HCT116 (cell line): ENCODE data around the gene RBBP8. TPM values are rescaled to one million over a fixed set of nuclear protein-coding genes. Genes with fewer than 3 reads are reported as not detected.

ENCODE experiments used
- ATAC-seq: fragments of 200-7000 bp; cut with Tn5 transposase; 2 replicates; pipeline ENCODE4 v1.9.1; 2020; ENCODE audit warnings: mild to moderate bottlenecking, moderate library complexity
- BruUV-seq: library from RNA; stranded (reverse); fragments of 400-500 nt; replicated peaks from 2 replicates; lab custom pipeline; 2021; lab: Mats Ljungman, UMichigan
- CTCF ChIA-PET: fragments of 300-600 bp; sonication (Branson Sonifier 250); formaldehyde crosslinking; loops from one replicate; lab custom pipeline; 2021; ENCODE audit warnings: antibody characterized with exemption; lab: Charles Lee
- POLR2A ChIA-PET: fragments of 300-600, 350-600 bp; sonication (Branson Sonifier 250); formaldehyde crosslinking; loops from one replicate; lab custom pipeline; 2021; ENCODE audit warnings: antibody characterized with exemption; lab: Charles Lee
- RAD21 ChIA-PET, 2 experiments: fragments of 300-600 bp; sonication (Branson Sonifier 250); formaldehyde crosslinking; loops; one replicate each; lab custom pipeline; 2023; ENCODE audit warnings: low total read pairs in 2 of 2; ENCODE audit not compliant: uncharacterized antibody in 2 of 2, unreplicated experiment in 2 of 2, low non-redundant PET in 1 of 2; lab: Charles Lee
- DNase-seq: peaks from one replicate; pipeline ENCODE4 v3.0.0-alpha.2; 2010; ENCODE audit warnings: low read depth, low spot score
- H2AFZ ChIP-seq: fragments of 200-600 bp; shearing (Covaris generic), sonication (generic); 2 replicates; pipeline ENCODE4 v1.6.1; 2017; ENCODE audit warnings: low read depth, mixed run types, mixed read lengths, antibody characterized with exemption, low read length; ENCODE audit not compliant: poor library complexity, severe bottlenecking
- H3K27ac ChIP-seq: 2 replicates; pipeline ENCODE4 v1.5.1; 2012; ENCODE audit warnings: low read depth, low read length
- H3K27me3 ChIP-seq: fragments of 200-600 bp; sonication (generic); 2 replicates; pipeline ENCODE4 v1.6.1; 2016; ENCODE audit warnings: mixed run types, low read length, mixed read lengths; ENCODE audit not compliant: insufficient read depth
- H3K36me3 ChIP-seq, 2 experiments: fragments of 200-500 bp in 1 of 2; fragments of 200-600 bp in 1 of 2; sonication (Bioruptor generic) in 1 of 2; sonication (generic) in 1 of 2; 2 replicates each; pipeline versions ENCODE4 v1.5.1 to v1.6.1; 2014 to 2016; ENCODE audit warnings: low read length in 2 of 2, inconsistent platforms in 1 of 2, mixed read lengths in 1 of 2, mixed run types in 1 of 2; ENCODE audit not compliant: insufficient read depth in 2 of 2, control insufficient read depth in 1 of 2
- H3K4me1 ChIP-seq, 2 experiments: fragments of 200-600 bp in 1 of 2; sonication (generic) in 1 of 2; 2 replicates each; pipeline versions ENCODE4 v1.5.1 to v1.6.1; 2012 to 2017; ENCODE audit warnings: low read length in 2 of 2, inconsistent platforms in 1 of 2, mild to moderate bottlenecking in 1 of 2, mixed read lengths in 1 of 2, mixed run types in 1 of 2, moderate library complexity in 1 of 2; ENCODE audit not compliant: insufficient read depth in 2 of 2, control insufficient read depth in 1 of 2
- H3K4me2 ChIP-seq: fragments of 200-600 bp; sonication (generic); 2 replicates; pipeline ENCODE4 v1.6.1; 2017; ENCODE audit warnings: mixed run types, low read length, mixed read lengths
- H3K4me3 ChIP-seq, 2 experiments: fragments of 200-600 bp in 1 of 2; sonication (generic) in 1 of 2; replicated peaks in 1 of 2; 2 replicates each; pipeline ENCODE4 v1.5.1; 2011 to 2016; ENCODE audit warnings: low read length in 2 of 2, control low read depth in 1 of 2, low read depth in 1 of 2, mild to moderate bottlenecking in 1 of 2, mixed read lengths in 1 of 2, mixed run types in 1 of 2
- H3K79me2 ChIP-seq: fragments of 200-600 bp; sonication (generic); 2 replicates; pipeline ENCODE4 v1.6.1; 2017; ENCODE audit warnings: mild to moderate bottlenecking, mixed run types, low read length, moderate library complexity, mixed read lengths; ENCODE audit not compliant: insufficient read depth
- H3K9ac ChIP-seq: fragments of 200-600 bp; sonication (generic); 2 replicates; pipeline ENCODE4 v1.6.1; 2016; ENCODE audit warnings: low read length, mixed read lengths
- H3K9me2 ChIP-seq: fragments of 200-600 bp; sonication (generic), shearing (Covaris generic); 2 replicates; pipeline ENCODE4 v1.6.1; 2017; ENCODE audit warnings: mixed run types, mild to moderate bottlenecking, moderate library complexity; ENCODE audit not compliant: insufficient read depth
- H3K9me3 ChIP-seq, 2 experiments: fragments of 200-500 bp in 1 of 2; fragments of 200-600 bp in 1 of 2; sonication (Bioruptor generic) in 1 of 2; sonication (generic) in 1 of 2; 2 replicates each; pipeline ENCODE4 v1.6.1; 2014 to 2017; ENCODE audit warnings: low read length in 2 of 2, mixed read lengths in 2 of 2, inconsistent platforms in 1 of 2, low read depth in 1 of 2, mild to moderate bottlenecking in 1 of 2, mixed run types in 1 of 2, moderate library complexity in 1 of 2; ENCODE audit not compliant: control insufficient read depth in 1 of 2, insufficient read depth in 1 of 2
- H4K20me1 ChIP-seq: fragments of 200-600 bp; sonication (generic), shearing (Covaris generic); 2 replicates; pipeline ENCODE4 v1.6.1; 2017; ENCODE audit warnings: mixed run types, mild to moderate bottlenecking, moderate library complexity; ENCODE audit not compliant: insufficient read depth
- ATF3 ChIP-seq: IDR thresholded peaks from 2 replicates; pipeline ENCODE4 v1.6.1; 2012
- CEBPB ChIP-seq: IDR thresholded peaks from 2 replicates; pipeline ENCODE4 v1.6.1; 2012; ENCODE audit warnings: low read depth
- CTCF ChIP-seq, 3 experiments: fragments of 200-600 bp in 1 of 3; sonication (generic) in 1 of 3; IDR thresholded peaks in 2 of 3; conservative IDR thresholded peaks in 1 of 3; 2 replicates each; pipeline ENCODE4 v1.5.1; 2012 to 2017; ENCODE audit warnings: low read depth in 2 of 3, low read length in 2 of 3, antibody characterized with exemption in 1 of 3, borderline replicate concordance in 1 of 3, control low read depth in 1 of 3, mild to moderate bottlenecking in 1 of 3, mixed read lengths in 1 of 3, mixed run types in 1 of 3, moderate library complexity in 1 of 3; ENCODE audit not compliant: insufficient read depth in 1 of 3
- EGR1 ChIP-seq: IDR thresholded peaks from 2 replicates; pipeline ENCODE4 v1.6.1; 2012; ENCODE audit warnings: low read depth
- ELF1 ChIP-seq: IDR thresholded peaks from 2 replicates; pipeline ENCODE4 v1.6.1; 2012; ENCODE audit warnings: low read depth, borderline replicate concordance
- EZH2 ChIP-seq: fragments of 200-600 bp; sonication (generic); IDR thresholded peaks from 2 replicates; pipeline ENCODE4 v1.6.1; 2017; ENCODE audit warnings: antibody characterized with exemption, mixed run types
- EZH2phosphoT487 ChIP-seq: fragments of 200-600 bp; IDR thresholded peaks from 2 replicates; pipeline ENCODE4 v1.6.1; 2018; ENCODE audit warnings: antibody characterized with exemption, borderline replicate concordance
- FOSL1 ChIP-seq: IDR thresholded peaks from 2 replicates; pipeline ENCODE4 v1.6.1; 2012; ENCODE audit warnings: low read depth
- JUND ChIP-seq: IDR thresholded peaks from 2 replicates; pipeline ENCODE4 v1.6.1; 2012
- POLR2A ChIP-seq: IDR thresholded peaks from 2 replicates; pipeline ENCODE4 v1.7.0; 2011; ENCODE audit warnings: borderline replicate concordance; ENCODE audit not compliant: insufficient read depth, insufficient read length; ENCODE audit errors: extremely low read depth
- POLR2AphosphoS5 ChIP-seq: IDR thresholded peaks from 2 replicates; pipeline ENCODE4 v1.6.1; 2011; ENCODE audit warnings: mild to moderate bottlenecking, low read depth, low read length, moderate library complexity
- RAD21 ChIP-seq: IDR thresholded peaks from 2 replicates; pipeline ENCODE4 v1.6.1; 2012; ENCODE audit warnings: low read depth, mild to moderate bottlenecking
- SP1 ChIP-seq: IDR thresholded peaks from 2 replicates; pipeline ENCODE4 v1.6.1; 2012; ENCODE audit warnings: low read depth
- SRF ChIP-seq: IDR thresholded peaks from 2 replicates; pipeline ENCODE4 v1.6.1; 2012; ENCODE audit warnings: low read depth
- TCF7L2 ChIP-seq: IDR thresholded peaks from 2 replicates; pipeline ENCODE4 v1.7.0; 2011; ENCODE audit warnings: borderline replicate concordance, inconsistent platforms; ENCODE audit not compliant: insufficient read depth, insufficient read length; ENCODE audit errors: extremely low read depth
- ZNF274 ChIP-seq: fragments of 200-500 bp; sonication (Bioruptor generic); IDR thresholded peaks from 2 replicates; pipeline ENCODE4 v1.6.1; 2014; ENCODE audit warnings: mild to moderate bottlenecking, low read depth, low read length, inconsistent platforms
- intact Hi-C: fragments of 100-400 bp; cut with micrococcal nuclease; formaldehyde crosslinking; loops from 2 replicates; pipeline ENCODE4 v1.10.0; 2022
- total RNA-seq: library from RNA; stranded (reverse); gene quantifications from one replicate; pipeline ENCODE4 v1.2.1, GENCODE V29; 2021; ENCODE audit not compliant: unreplicated experiment
- TF ChIP-seq, protein P1 (sequence below): IDR thresholded peaks from 2 replicates; pipeline ENCODE4 v1.6.1; 2012
- TF ChIP-seq, protein P2 (sequence below): IDR thresholded peaks from 2 replicates; pipeline ENCODE4 v1.6.1; 2011; ENCODE audit warnings: mild to moderate bottlenecking, low read length, moderate library complexity; ENCODE audit not compliant: insufficient replicate concordance; ENCODE audit errors: extremely low read depth
- TF ChIP-seq, protein P3 (sequence below): IDR thresholded peaks from 2 replicates; pipeline ENCODE4 v1.6.1; 2012; ENCODE audit warnings: low read depth

Gene RBBP8
- total RNA-seq, 1 experiment from 2014 or later: 66.6 TPM

GRCh38 chr18:22914633-22915032, 18.5 kb upstream of the RBBP8 start (continued):
- TF ChIP-seq FOSL1 (no peak), CEBPB (no peak)
- TF ChIP-seq, all 23 proteins: peak for 0

GRCh38 chr18:22915337-22915736, 17.8 kb upstream of the RBBP8 start:
- peaks cover 26 to 31% of the 10 kb centered on the region in 2 experiments for H3K4me1 ChIP-seq
- intact Hi-C loops: no loop called here
- ChIA-PET POLR2A (interaction anchor here (1.4 kb wide), 2 partner anchors 18 to 63 kb away, joined by 3 read pairs; partner anchors contain the start of gene RBBP8), RAD21 (no interaction called here), CTCF (interaction anchor here (1.2 to 1.7 kb wide), 3 partner anchors 10 to 16 kb away, joined by 3 to 4 read pairs (median 4); no protein-coding TSS in a partner anchor)
- H3K4me2 ChIP-seq: peak overlapping the region; percentile 67; the same call in 1 of the 2 replicates
- H3K36me3 ChIP-seq: no peaks in the 10 kb centered on the region
- H3K9ac ChIP-seq: no peak overlapping the region
- H3K9me3 ChIP-seq: no peaks in the 10 kb centered on the region
- no peaks in the 10 kb centered on the region for H3K9me2 ChIP-seq
- BruUV-seq: no TSS peak
- ATAC-seq (no peak), DNase-seq (no peak)
- H2AFZ ChIP-seq: no peak overlapping the region
- no peaks in the 10 kb centered on the region for H3K79me2 ChIP-seq
- no peak overlapping the region for H3K4me3 ChIP-seq
- H3K27ac ChIP-seq: no peak overlapping the region
- H4K20me1 ChIP-seq: no peaks in the 10 kb centered on the region
- H3K27me3 ChIP-seq: no peaks in the 10 kb centered on the region
- TF ChIP-seq TCF7L2 (no peak), POLR2AphosphoS5 (no peak), RAD21 (no peak), SRF (no peak), EZH2 (no peak), EGR1 (no peak), ELF1 (no peak), CTCF (IDR thresholded peaks at IDR 0.05 in 2 of 3, conservative IDR thresholded peaks at IDR 0.05 in 1 of 3; ENCODE audit: borderline replicate concordance in 1 of 3, insufficient read depth in 1 of 3, low read depth in 2 of 3, low read length in 2 of 3) (no peak), SP1 (no peak), JUND (no peak), POLR2A (no peak), EZH2phosphoT487 (no peak), ZNF274 (no peak), ATF3 (no peak)
- TF ChIP-seq, protein P1, sequence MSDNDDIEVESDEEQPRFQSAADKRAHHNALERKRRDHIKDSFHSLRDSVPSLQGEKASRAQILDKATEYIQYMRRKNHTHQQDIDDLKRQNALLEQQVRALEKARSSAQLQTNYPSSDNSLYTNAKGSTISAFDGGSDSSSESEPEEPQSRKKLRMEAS: no peak
- TF ChIP-seq, protein P2, sequence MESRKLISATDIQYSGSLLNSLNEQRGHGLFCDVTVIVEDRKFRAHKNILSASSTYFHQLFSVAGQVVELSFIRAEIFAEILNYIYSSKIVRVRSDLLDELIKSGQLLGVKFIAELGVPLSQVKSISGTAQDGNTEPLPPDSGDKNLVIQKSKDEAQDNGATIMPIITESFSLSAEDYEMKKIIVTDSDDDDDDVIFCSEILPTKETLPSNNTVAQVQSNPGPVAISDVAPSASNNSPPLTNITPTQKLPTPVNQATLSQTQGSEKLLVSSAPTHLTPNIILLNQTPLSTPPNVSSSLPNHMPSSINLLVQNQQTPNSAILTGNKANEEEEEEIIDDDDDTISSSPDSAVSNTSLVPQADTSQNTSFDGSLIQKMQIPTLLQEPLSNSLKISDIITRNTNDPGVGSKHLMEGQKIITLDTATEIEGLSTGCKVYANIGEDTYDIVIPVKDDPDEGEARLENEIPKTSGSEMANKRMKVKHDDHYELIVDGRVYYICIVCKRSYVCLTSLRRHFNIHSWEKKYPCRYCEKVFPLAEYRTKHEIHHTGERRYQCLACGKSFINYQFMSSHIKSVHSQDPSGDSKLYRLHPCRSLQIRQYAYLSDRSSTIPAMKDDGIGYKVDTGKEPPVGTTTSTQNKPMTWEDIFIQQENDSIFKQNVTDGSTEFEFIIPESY: no peak
- TF ChIP-seq, protein P3, sequence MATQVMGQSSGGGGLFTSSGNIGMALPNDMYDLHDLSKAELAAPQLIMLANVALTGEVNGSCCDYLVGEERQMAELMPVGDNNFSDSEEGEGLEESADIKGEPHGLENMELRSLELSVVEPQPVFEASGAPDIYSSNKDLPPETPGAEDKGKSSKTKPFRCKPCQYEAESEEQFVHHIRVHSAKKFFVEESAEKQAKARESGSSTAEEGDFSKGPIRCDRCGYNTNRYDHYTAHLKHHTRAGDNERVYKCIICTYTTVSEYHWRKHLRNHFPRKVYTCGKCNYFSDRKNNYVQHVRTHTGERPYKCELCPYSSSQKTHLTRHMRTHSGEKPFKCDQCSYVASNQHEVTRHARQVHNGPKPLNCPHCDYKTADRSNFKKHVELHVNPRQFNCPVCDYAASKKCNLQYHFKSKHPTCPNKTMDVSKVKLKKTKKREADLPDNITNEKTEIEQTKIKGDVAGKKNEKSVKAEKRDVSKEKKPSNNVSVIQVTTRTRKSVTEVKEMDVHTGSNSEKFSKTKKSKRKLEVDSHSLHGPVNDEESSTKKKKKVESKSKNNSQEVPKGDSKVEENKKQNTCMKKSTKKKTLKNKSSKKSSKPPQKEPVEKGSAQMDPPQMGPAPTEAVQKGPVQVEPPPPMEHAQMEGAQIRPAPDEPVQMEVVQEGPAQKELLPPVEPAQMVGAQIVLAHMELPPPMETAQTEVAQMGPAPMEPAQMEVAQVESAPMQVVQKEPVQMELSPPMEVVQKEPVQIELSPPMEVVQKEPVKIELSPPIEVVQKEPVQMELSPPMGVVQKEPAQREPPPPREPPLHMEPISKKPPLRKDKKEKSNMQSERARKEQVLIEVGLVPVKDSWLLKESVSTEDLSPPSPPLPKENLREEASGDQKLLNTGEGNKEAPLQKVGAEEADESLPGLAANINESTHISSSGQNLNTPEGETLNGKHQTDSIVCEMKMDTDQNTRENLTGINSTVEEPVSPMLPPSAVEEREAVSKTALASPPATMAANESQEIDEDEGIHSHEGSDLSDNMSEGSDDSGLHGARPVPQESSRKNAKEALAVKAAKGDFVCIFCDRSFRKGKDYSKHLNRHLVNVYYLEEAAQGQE: no peak
